Peyer's patch (tissue), 4 donors: Measurements from ENCODE around the gene PDE4D.

Experiments used
- POLR2A ChIP-seq, 2 donors: fragments of 450-650 bp; IDR thresholded peaks; one replicate each; pipeline ENCODE4 v1.5.1; 2017; ENCODE audit warnings: antibody characterized with exemption in 2 of 2, mild to moderate bottlenecking in 2 of 2, moderate library complexity in 2 of 2
- TF ChIP-seq, protein P1 (sequence below), 6 experiments: fragments of 450-650 bp in 4 of 6; fragments of 200-600 bp in 2 of 6; sonication (generic) in 1 of 6; IDR thresholded peaks; one replicate each; pipeline ENCODE4 v1.5.1; 2017 to 2019; ENCODE audit warnings: antibody characterized with exemption in 6 of 6, mild to moderate bottlenecking in 3 of 6, moderate library complexity in 1 of 6

DNA sequence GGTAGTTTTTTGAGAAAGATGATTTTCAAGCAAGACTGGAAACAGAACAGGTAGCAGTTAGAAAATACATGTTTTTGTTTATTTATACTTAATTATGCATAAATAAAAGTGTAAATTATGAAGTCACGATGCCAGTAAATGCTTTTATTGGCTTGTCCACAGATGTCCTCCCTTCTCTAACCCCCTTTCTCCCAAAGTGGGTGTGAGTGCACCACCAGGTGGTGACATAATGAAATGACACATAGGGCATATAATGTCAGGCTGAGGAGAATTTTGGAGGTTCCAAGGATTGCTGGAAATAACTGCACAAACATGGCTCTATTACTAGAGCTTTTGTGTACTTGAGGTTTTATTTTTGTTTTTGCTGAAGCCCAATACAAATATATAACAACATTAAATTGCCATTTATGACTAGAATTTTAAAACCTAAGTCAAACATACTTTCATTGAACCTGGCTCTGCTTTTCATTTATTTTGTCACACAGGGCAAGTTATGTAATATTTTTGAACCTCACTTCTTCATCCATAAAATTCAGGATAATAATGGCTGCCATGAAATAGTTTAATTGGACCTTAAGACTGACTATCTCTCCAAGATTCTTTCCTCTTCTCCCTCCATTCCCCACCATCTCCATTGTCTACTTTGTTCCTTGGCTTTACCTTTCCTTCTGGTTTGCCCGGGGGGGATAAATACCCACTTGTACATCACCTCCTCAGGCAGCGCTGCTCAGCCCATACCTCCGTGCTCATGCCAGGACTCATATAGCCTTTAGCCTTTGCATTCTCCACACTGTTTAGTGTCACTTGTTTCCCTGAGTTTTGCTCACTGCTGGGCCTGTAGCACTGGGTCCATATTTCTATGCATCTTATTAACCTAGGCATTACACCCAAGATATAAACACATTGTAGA lies 168.8 kb downstream of the PDE4D start:
- TF ChIP-seq, protein P1, sequence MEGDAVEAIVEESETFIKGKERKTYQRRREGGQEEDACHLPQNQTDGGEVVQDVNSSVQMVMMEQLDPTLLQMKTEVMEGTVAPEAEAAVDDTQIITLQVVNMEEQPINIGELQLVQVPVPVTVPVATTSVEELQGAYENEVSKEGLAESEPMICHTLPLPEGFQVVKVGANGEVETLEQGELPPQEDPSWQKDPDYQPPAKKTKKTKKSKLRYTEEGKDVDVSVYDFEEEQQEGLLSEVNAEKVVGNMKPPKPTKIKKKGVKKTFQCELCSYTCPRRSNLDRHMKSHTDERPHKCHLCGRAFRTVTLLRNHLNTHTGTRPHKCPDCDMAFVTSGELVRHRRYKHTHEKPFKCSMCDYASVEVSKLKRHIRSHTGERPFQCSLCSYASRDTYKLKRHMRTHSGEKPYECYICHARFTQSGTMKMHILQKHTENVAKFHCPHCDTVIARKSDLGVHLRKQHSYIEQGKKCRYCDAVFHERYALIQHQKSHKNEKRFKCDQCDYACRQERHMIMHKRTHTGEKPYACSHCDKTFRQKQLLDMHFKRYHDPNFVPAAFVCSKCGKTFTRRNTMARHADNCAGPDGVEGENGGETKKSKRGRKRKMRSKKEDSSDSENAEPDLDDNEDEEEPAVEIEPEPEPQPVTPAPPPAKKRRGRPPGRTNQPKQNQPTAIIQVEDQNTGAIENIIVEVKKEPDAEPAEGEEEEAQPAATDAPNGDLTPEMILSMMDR (IDR thresholded peaks at IDR 0.05) = peak; percentile 30 to 74 (median 58)
- no peak for TF ChIP-seq POLR2A (IDR thresholded peaks at IDR 0.05)
